Measurements from ENCODE around the gene FBN1.

The FBN1 gene

GRCh38 chr15:48501208-48501607 lies 144.3 kb downstream of the FBN1 start:
- DNase-seq, result no peak

GRCh38 chr15:48500595-48500994 lies 144.9 kb downstream of the FBN1 start:
- DNase-seq, result no peak

GRCh38 chr15:48499978-48500377 lies 145.5 kb downstream of the FBN1 start:
- DNase-seq, result no peak

- DNase-seq, result no peak
Observed at GRCh38 chr15:48498828-48499227, 146.7 kb downstream of the FBN1 start.

- no peak for DNase-seq
Observed at GRCh38 chr15:48494631-48495030, 150.9 kb downstream of the FBN1 start.

GRCh38 chr15:48493763-48494225 lies 151.7 kb downstream of the FBN1 start:
- DNase-seq, result no peak

- DNase-seq, result no peak
Observed at GRCh38 chr15:48493084-48493762, 152.3 kb downstream of the FBN1 start.

GRCh38 chr15:48486228-48486627 lies 159.3 kb downstream of the FBN1 start:
- no peak for DNase-seq

GRCh38 chr15:48481802-48482201 lies 163.7 kb downstream of the FBN1 start:
- no peak for DNase-seq

GRCh38 chr15:48479751-48480150 lies 165.8 kb downstream of the FBN1 start:
- no peak for DNase-seq

GRCh38 chr15:48478581-48478980 lies 166.9 kb downstream of the FBN1 start:
- no peak for DNase-seq

GRCh38 chr15:48477795-48478360 lies 167.6 kb downstream of the FBN1 start:
- DNase-seq, result no peak

GRCh38 chr15:48475600-48476395 lies 169.7 kb downstream of the FBN1 start:
- no peak for DNase-seq

- DNase-seq, result no peak
Observed at GRCh38 chr15:48473667-48474066, 171.8 kb downstream of the FBN1 start.

- DNase-seq, result no peak
Observed at GRCh38 chr15:48472756-48473155, 172.8 kb downstream of the FBN1 start.

- DNase-seq, result no peak
Observed at GRCh38 chr15:48471073-48471472, 174.4 kb downstream of the FBN1 start.

- no peak for DNase-seq
Observed at GRCh38 chr15:48470096-48470495, 175.4 kb downstream of the FBN1 start.

- DNase-seq, result no peak
Observed at GRCh38 chr15:48469681-48470080, 175.8 kb downstream of the FBN1 start.

- no peak for DNase-seq
Observed at GRCh38 chr15:48469271-48469670, 176.2 kb downstream of the FBN1 start.

- DNase-seq, result no peak
Observed at GRCh38 chr15:48467801-48468200, 177.7 kb downstream of the FBN1 start.

GRCh38 chr15:48466820-48467219 lies 178.7 kb downstream of the FBN1 start:
- no peak for DNase-seq

GRCh38 chr15:48466079-48466478 lies 179.4 kb downstream of the FBN1 start:
- DNase-seq, result no peak

- no peak for DNase-seq
Observed at GRCh38 chr15:48465410-48465809, 180.1 kb downstream of the FBN1 start.

GRCh38 chr15:48463366-48463880 lies 182.1 kb downstream of the FBN1 start:
- no peak for DNase-seq
